HG02981 (cell line): ENCODE data around the gene RSPH4A.
A peak's percentile ranks its signal among the peaks of the same experiment; 100 is the strongest.
"Not testable (repeated sequence)": the region's sequence is repeated elsewhere in the genome, so short reads cannot be mapped to it uniquely, and the experiment has no call there.

Experiments used
- ATAC-seq: cut with Tn5 transposase; IDR thresholded peaks from one replicate; pipeline ENCODE4 v1.9.1; 2021; ENCODE audit warnings: mild to moderate bottlenecking, moderate library complexity; ENCODE audit not compliant: unreplicated experiment

The RSPH4A gene

GRCh38 chr6:116615937-116616736 is at the start of gene RSPH4A:
Gene RSPH4A (plus strand): TSS chr6:116616479. CDS start chr6:116616624, 145 bp downstream.
- ATAC-seq, result peak; percentile 98

- no peak for ATAC-seq
Measured at GRCh38 chr6:116568111-116568510, 48.2 kb upstream of the RSPH4A start.

GRCh38 chr6:116568821-116569755 is 47.2 kb upstream of the RSPH4A start:
- ATAC-seq, result no peak

GRCh38 chr6:116570856-116571682 is 45.2 kb upstream of the RSPH4A start, which contains the start of gene RWDD1:
Gene RWDD1 (plus strand): TSS chr6:116571504. CDS start chr6:116571583, 79 bp downstream.
- peak; percentile 92 for ATAC-seq

- no peak for ATAC-seq
Measured at GRCh38 chr6:116571683-116572000, 44.6 kb upstream of the RSPH4A start.

- no peak for ATAC-seq
Measured at GRCh38 chr6:116572162-116572561, 44.1 kb upstream of the RSPH4A start.

- no peak for ATAC-seq
Measured at GRCh38 chr6:116575227-116575626, 41.1 kb upstream of the RSPH4A start.

GRCh38 chr6:116577486-116577885 is 38.8 kb upstream of the RSPH4A start:
- no peak for ATAC-seq

- no peak for ATAC-seq
Measured at GRCh38 chr6:116578335-116578734, 37.9 kb upstream of the RSPH4A start.

- ATAC-seq, result no peak
Measured at GRCh38 chr6:116579143-116579542, 37.1 kb upstream of the RSPH4A start.

- no peak for ATAC-seq
Measured at GRCh38 chr6:116580198-116580597, 36.1 kb upstream of the RSPH4A start.

- no peak for ATAC-seq
Measured at GRCh38 chr6:116586276-116586675, 30.0 kb upstream of the RSPH4A start.

GRCh38 chr6:116586738-116587137 is 29.5 kb upstream of the RSPH4A start:
- ATAC-seq, result no peak

GRCh38 chr6:116595247-116595646 is 21.0 kb upstream of the RSPH4A start:
- no peak for ATAC-seq

GRCh38 chr6:116596815-116597214 is 19.5 kb upstream of the RSPH4A start:
- ATAC-seq, result no peak

- ATAC-seq, result not testable (repeated sequence)
Measured at GRCh38 chr6:116603916-116604315, 12.4 kb upstream of the RSPH4A start.

GRCh38 chr6:116604868-116605267 is 11.4 kb upstream of the RSPH4A start:
- not testable (repeated sequence) for ATAC-seq

GRCh38 chr6:116605935-116606334 is 10.3 kb upstream of the RSPH4A start:
- no peak for ATAC-seq

GRCh38 chr6:116611056-116611455 is 5.2 kb upstream of the RSPH4A start:
- no peak for ATAC-seq

- ATAC-seq, result peak; percentile 30
Measured at GRCh38 chr6:116616737-116617053, 416 bp downstream of the RSPH4A start.
